Fibroblast of pulmonary artery (primary cell): ENCODE measurements around the gene ATXN7L1.
A peak's percentile ranks its signal among the peaks of the same experiment; 100 is the strongest.

Experiments
- DNase-seq: peaks from one replicate; pipeline ENCODE4 v3.0.0-alpha.2; 2010; ENCODE audit warnings: low read depth
- H3K4me3 ChIP-seq: replicated peaks from 2 replicates; pipeline ENCODE4 v1.5.1; 2011; ENCODE audit warnings: low read depth, mild to moderate bottlenecking, control low read depth, low read length, moderate library complexity
- TF ChIP-seq, protein P1 (sequence below): IDR thresholded peaks from 2 replicates; pipeline ENCODE4 v1.5.1; 2011; ENCODE audit warnings: mild to moderate bottlenecking, control low read depth, low read length, inconsistent platforms; ENCODE audit errors: missing control alignments

ATXN7L1 gene

DNA sequence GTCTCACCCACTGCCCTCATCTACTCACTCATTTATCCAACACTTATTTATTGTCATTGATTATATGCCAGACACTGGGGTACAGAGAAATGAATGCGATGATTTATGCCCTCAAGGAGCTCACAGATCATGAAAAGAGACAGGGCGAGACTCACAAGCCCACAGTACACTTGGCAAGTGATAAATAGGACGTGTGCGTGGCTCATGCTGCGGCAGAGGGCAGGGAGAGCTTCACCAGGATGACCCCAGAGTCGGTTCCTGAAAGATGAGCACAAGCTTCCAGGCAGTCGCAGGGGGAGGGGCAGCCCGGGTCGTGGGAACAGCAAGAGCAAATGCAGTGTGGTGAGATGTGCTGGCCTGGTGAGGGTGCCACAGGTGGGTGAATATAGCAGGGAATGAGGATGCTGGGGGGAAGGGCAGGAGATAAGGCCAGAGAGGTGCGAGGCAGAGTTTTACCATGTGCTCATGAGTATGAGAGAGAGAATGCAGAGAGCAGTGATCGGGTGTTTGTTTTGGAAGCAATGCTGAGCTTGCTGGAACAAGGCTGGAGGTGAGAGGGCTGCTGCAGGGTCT, 70.9 kb downstream of the ATXN7L1 start:
- H3K4me3 ChIP-seq, result no peak overlapping the region
- TF ChIP-seq, protein P1, sequence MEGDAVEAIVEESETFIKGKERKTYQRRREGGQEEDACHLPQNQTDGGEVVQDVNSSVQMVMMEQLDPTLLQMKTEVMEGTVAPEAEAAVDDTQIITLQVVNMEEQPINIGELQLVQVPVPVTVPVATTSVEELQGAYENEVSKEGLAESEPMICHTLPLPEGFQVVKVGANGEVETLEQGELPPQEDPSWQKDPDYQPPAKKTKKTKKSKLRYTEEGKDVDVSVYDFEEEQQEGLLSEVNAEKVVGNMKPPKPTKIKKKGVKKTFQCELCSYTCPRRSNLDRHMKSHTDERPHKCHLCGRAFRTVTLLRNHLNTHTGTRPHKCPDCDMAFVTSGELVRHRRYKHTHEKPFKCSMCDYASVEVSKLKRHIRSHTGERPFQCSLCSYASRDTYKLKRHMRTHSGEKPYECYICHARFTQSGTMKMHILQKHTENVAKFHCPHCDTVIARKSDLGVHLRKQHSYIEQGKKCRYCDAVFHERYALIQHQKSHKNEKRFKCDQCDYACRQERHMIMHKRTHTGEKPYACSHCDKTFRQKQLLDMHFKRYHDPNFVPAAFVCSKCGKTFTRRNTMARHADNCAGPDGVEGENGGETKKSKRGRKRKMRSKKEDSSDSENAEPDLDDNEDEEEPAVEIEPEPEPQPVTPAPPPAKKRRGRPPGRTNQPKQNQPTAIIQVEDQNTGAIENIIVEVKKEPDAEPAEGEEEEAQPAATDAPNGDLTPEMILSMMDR, result no peak
- no peak for DNase-seq

DNA sequence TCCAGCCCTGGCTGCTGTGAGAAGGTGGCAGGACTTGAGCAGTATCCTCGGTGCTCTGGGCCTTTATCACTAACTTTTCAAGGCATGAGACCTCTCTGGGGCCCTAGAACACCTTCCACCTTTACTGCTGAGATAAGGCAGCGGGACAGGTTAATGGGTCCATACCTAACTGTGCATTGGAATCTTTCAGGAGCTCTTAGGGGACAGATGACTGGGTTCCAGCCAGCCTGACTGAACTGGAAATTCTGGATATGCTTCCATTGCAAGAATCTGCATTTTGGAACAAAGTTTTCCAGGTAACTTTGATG, 73.0 kb downstream of the ATXN7L1 start:
- TF ChIP-seq, protein P1, result no peak
- H3K4me3 ChIP-seq, result no peak overlapping the region
- no peak for DNase-seq

DNA sequence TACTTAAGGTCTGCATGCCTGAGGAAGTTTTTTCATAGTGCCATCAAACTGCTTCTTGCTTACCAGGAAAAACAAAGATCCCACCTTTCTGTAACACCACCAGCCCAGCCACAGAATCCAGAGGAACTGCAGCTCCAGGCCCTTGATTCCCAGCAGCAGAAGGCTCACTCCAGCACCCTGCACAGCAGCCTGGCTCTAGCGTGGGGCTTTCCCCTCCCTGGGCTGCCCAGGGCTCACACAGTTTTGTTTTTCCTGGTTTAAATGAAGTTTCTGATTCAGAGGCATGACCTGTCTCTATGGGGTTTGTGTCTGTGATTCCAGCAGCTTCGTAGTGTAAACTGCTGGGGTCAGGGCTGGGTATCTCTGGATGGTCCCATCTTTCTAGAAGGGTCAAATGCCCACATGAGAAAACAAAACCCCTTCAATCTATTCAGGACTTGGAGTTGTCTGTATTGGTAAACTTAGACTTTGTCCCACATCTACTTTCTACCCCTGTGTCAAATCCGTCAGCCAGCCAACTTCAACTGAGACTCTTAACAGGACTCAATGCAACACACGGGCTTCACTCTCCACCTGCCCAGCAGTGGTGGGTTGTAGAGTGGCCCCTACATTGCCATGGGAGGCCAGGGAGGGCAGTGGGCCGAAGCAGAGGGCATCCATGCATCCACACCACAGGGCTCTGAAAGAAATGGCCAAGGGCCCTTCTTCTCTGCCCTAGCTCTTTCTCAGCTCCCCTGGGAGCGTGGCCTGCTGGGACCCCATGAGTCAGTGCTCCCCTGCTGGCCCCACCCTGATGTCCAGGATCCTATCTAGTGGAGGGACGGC, 73.6 kb downstream of the ATXN7L1 start:
- no peak for DNase-seq
- TF ChIP-seq, protein P1, result no peak
- H3K4me3 ChIP-seq, result no peak overlapping the region

DNA sequence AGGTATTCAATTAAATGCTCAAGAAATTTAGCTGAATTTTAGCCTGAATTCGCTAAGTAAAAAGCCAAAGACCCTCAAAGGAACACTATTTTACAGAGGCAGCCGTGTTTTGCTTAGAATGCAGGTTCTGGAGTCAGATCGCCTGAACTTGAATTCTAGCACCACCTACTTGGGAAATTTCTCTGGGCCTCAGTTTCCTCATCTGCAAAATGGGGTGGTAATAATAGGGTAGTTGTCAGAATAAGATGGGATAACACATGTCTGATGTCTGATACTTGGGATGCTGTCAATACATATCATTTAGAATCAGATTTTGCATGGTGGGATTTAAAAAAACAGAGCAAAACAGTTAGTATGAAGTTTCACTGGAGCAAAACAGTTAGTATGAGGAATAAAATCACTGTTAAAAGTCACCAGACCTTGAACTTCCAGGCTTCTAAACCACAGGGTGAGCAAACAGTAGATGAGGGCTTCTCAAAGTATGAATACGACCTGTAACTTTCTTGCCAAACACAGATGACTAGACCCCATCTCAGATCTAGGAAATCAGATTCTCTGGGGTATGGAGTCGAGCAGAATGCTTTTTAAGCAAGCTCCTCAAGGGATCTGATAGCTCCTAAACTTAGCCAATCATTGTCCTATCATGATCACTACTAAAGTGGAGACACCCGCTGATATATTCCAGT, 75.4 kb downstream of the ATXN7L1 start:
- no peak overlapping the region for H3K4me3 ChIP-seq
- no peak for DNase-seq
- TF ChIP-seq, protein P1, result no peak

DNA sequence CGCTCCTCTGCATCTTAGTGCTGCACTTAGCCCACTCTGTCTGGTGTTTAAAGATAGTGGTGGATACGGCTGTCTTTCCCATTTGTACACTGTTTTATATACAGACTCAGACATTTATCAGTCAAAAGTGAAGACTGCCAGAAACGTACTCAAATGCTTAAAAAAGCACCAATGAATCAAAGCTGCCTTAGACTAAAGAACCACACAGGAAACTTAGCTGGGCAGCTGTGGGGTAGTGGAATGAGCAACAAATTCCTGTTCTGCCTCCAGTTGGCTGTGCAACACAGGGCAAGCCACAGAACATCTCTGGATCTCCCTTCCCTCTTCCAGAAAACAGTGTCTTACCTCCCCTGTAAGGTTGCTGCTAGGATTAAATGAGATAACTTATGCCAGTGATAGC, 76.0 kb downstream of the ATXN7L1 start:
- TF ChIP-seq, protein P1, result no peak
- peak; percentile 31 for DNase-seq
- no peak overlapping the region for H3K4me3 ChIP-seq

DNA sequence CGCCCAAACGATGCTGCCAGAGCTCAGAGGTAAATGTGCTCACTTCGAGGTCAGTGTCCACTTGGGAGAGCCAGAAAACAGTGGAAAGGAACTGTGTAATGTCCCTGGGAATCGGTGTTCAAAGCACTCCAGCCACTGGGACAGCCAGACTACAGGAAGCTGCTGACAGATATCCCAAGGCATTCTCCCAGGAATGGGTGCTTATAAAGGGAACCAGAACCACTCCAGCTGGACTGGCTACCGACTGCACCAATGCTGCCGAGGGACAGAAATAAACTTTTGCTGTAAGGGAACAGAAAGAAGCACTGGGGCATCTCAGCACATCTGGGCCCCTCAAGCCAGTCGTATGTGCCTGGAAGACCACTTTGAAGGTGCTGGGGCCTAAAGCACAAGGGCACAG, 76.7 kb downstream of the ATXN7L1 start:
- TF ChIP-seq, protein P1, result no peak
- no peak overlapping the region for H3K4me3 ChIP-seq
- DNase-seq, result peak; percentile 11
